Stomach (tissue), 9 donors: ENCODE data around the gene PRKD1. TPM values are rescaled to one million over a fixed set of nuclear protein-coding genes. Genes with fewer than 3 reads are reported as not detected.
"Not testable (repeated sequence)": the region's sequence is repeated elsewhere in the genome, so short reads cannot be mapped to it uniquely, and the experiment has no call there.

Experiments
- DNase-seq, 2 donors: peaks; one replicate each; pipeline versions ENCODE4 v3.0.0 to v3.0.0-alpha.2; 2013 to 2019
- H3K27ac ChIP-seq, 5 donors: fragments of 200-600 bp in 4 of 5; sonication (generic) in 4 of 5; one replicate each; pipeline ENCODE4 v1.5.1; 2013 to 2019; ENCODE audit warnings: mild to moderate bottlenecking in 1 of 5, moderate library complexity in 1 of 5
- H3K27me3 ChIP-seq, 3 donors: fragments of 200-600 bp; sonication (generic); one replicate each; pipeline ENCODE4 v1.5.1; 2017 to 2019; ENCODE audit warnings: mixed run types in 1 of 3
- H3K36me3 ChIP-seq, 4 donors: fragments of 200-600 bp; sonication (generic); 1 replicate in 3 of 4; 2 replicates in 1 of 4; pipeline ENCODE4 v1.5.1; 2016 to 2019
- H3K4me1 ChIP-seq, 4 donors: fragments of 200-600 bp; sonication (generic); one replicate each; pipeline ENCODE4 v1.5.1; 2016 to 2019
- H3K4me3 ChIP-seq, 4 donors: fragments of 200-600 bp; sonication (generic) in 3 of 4; one replicate each; pipeline ENCODE4 v1.5.1; 2016 to 2019; ENCODE audit warnings: mild to moderate bottlenecking in 1 of 4
- H3K9me3 ChIP-seq, 4 donors: fragments of 200-600 bp; sonication (generic); one replicate each; pipeline ENCODE4 v1.5.1; 2016 to 2019
- CTCF ChIP-seq, 7 experiments: fragments of 450-650 bp in 4 of 7; fragments of 200-600 bp in 3 of 7; sonication (generic) in 3 of 7; IDR thresholded peaks; one replicate each; pipeline ENCODE4 v1.5.1; 2016 to 2019; ENCODE audit warnings: antibody characterized with exemption in 7 of 7, control low read depth in 2 of 7, mild to moderate bottlenecking in 1 of 7
- EP300 ChIP-seq: sonication (generic); formaldehyde crosslinking; IDR thresholded peaks from one replicate; pipeline ENCODE4 v1.6.1; 2017; ENCODE audit warnings: antibody characterized with exemption
- POLR2A ChIP-seq, 4 donors: fragments of 450-650 bp; IDR thresholded peaks; one replicate each; pipeline ENCODE4 v1.6.1; 2016; ENCODE audit warnings: antibody characterized with exemption in 4 of 4, control low read depth in 2 of 4, mild to moderate bottlenecking in 1 of 4, moderate library complexity in 1 of 4
- POLR2AphosphoS5 ChIP-seq, 3 donors: sonication (generic); formaldehyde crosslinking; IDR thresholded peaks; one replicate each; pipeline ENCODE4 v1.6.1; 2016; ENCODE audit warnings: antibody characterized with exemption in 3 of 3
- WGBS, 5 donors: extraction: QIAGEN DNeasy Blood & Tissue Kit in 3 of 5; methylation state at CpG; one replicate each; pipeline versions ENCODE4 v1.1.5 to v1.1.7; 2013 to 2018; 5-methylcytosine and 5-hydroxymethylcytosine counted together
- intact Hi-C: fragments of 100-400 bp; cut with DNase I; formaldehyde crosslinking; loops from one replicate; pipeline ENCODE4 v1.15.1; 2023; ENCODE audit warnings: low total_unique reads
- polyA plus RNA-seq, 3 donors: library from polyadenylated mRNA; stranded (reverse); fragments of 200-250 nt; gene quantifications; one replicate each; pipeline ENCODE4 v1.2.3, GENCODE V29; 2013
- total RNA-seq, 5 donors: library from RNA; depleted of rRNA; stranded (reverse); fragments of >200 nt; gene quantifications; one replicate each; pipeline versions ENCODE4 v1.1.0 to v1.2.3, GENCODE V29; 2014 to 2016
- donor health status: healthy with polysubstance abuse.
- donor health status: Bipolar disorder and iron deficiency.
- donor health status: healthy.

Gene PRKD1
- total and polyA plus RNA-seq, 8 donors = 1.6 to 26.6 (median 4.9) TPM

DNA sequence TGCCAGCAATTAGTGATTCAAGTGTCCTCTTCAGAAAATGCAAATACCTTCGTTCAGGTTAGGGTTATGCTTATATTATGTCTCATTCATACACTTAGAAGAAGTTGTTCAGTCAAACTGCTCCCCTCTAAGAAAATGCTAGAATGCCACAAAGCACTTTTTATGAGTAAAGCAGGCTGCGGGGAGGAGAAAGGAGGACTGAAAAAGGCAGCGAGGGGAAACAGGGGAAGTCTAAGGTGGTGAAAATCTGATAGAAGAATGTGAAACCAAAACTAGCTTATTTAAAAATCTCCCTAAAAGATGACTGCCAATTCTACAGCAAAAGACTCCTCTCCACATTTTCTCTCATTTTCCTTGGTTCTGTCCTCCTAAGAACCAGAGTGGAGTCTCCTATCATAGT lies 70.1 kb downstream of the PRKD1 start:
- Histone ChIP-seq H3K27ac (no peak overlapping the region), H3K4me3 (no peak overlapping the region), H3K4me1 (no peaks in the 10 kb centered on the region), H3K9me3 (peaks cover 0 to 15% (median 4%) of the 10 kb centered on the region in 4 donors), H3K27me3 (no peaks in the 10 kb centered on the region), H3K36me3 (no peaks in the 10 kb centered on the region)
- no peak for TF ChIP-seq POLR2A (IDR thresholded peaks at IDR 0.05)
- no peak for TF ChIP-seq POLR2AphosphoS5 (IDR thresholded peaks at IDR 0.05)
- no peak for TF ChIP-seq CTCF (IDR thresholded peaks at IDR 0.05)
- TF ChIP-seq EP300 = no peak
- intact Hi-C loops = no loop called here
- 58 to 91% (median 71%) methylated on average over 2 to 3 of the region's 3 CpGs for WGBS, 5 donors
- DNase-seq = no peak

- no peak for DNase-seq
- H3K27ac ChIP-seq = no peak overlapping the region
- H3K4me1 ChIP-seq = no peaks in the 10 kb centered on the region
- no peaks in the 10 kb centered on the region for H3K27me3 ChIP-seq
- no peak overlapping the region for H3K4me3 ChIP-seq
- WGBS, 5 donors = 82 to 93% (median 90%) methylated on average over 4 of the region's 4 CpGs
- no peaks in the 10 kb centered on the region for H3K36me3 ChIP-seq
- no peak for TF ChIP-seq CTCF (IDR thresholded peaks at IDR 0.05)
- no peak for TF ChIP-seq POLR2A (IDR thresholded peaks at IDR 0.05)
- TF ChIP-seq POLR2AphosphoS5 (IDR thresholded peaks at IDR 0.05) = no peak
- no peak for TF ChIP-seq EP300
- H3K9me3 ChIP-seq = peaks cover 0 to 15% (median 4%) of the 10 kb centered on the region in 4 donors
- intact Hi-C loops = no loop called here
These were observed 71.1 kb downstream of the PRKD1 start for GRCh38 chr14:29856516-29856915.

GRCh38 chr14:29853691-29854090 lies 74.0 kb downstream of the PRKD1 start:
- DNase-seq, H3K4me1 ChIP-seq, intact Hi-C loops, H3K27me3 ChIP-seq, H3K27ac ChIP-seq, H3K36me3 ChIP-seq, H3K4me3 ChIP-seq: not testable (repeated sequence)
- 94 to 98% (median 96%) methylated on average over 2 of the region's 2 CpGs for WGBS, 5 donors
- peaks cover 0 to 15% (median 4%) of the 10 kb centered on the region in 4 donors for H3K9me3 ChIP-seq

GRCh38 chr14:29853272-29853671 lies 74.4 kb downstream of the PRKD1 start:
- H3K27me3 ChIP-seq = no peaks in the 10 kb centered on the region
- no peak for DNase-seq
- H3K4me1 ChIP-seq = no peaks in the 10 kb centered on the region
- H3K27ac ChIP-seq = no peak overlapping the region
- H3K9me3 ChIP-seq = peaks cover 0 to 15% (median 4%) of the 10 kb centered on the region in 4 donors
- no peak overlapping the region for H3K4me3 ChIP-seq
- 37 to 56% (median 48%) methylated on average over 2 of the region's 2 CpGs for WGBS, 5 donors
- intact Hi-C loops = no loop called here
- no peaks in the 10 kb centered on the region for H3K36me3 ChIP-seq
- no peak for TF ChIP-seq CTCF (IDR thresholded peaks at IDR 0.05)
- TF ChIP-seq POLR2A (IDR thresholded peaks at IDR 0.05) = no peak
- TF ChIP-seq EP300 = no peak
- no peak for TF ChIP-seq POLR2AphosphoS5 (IDR thresholded peaks at IDR 0.05)

- Histone ChIP-seq H3K4me1 (peaks cover 0 to 7% (median 0%) of the 10 kb centered on the region in 4 donors), H3K9me3 (peaks cover 0 to 15% (median 4%) of the 10 kb centered on the region in 4 donors), H3K36me3 (no peaks in the 10 kb centered on the region), H3K27me3 (no peaks in the 10 kb centered on the region), H3K27ac (no peak overlapping the region), H3K4me3 (no peak overlapping the region)
- 44 to 73% (median 59%) methylated on average over 3 of the region's 3 CpGs for WGBS, 5 donors
- DNase-seq = no peak
- TF ChIP-seq CTCF (IDR thresholded peaks at IDR 0.05) (no peak), EP300 (no peak), POLR2A (IDR thresholded peaks at IDR 0.05) (no peak), POLR2AphosphoS5 (IDR thresholded peaks at IDR 0.05) (no peak)
- intact Hi-C loops = no loop called here
These were observed 76.2 kb downstream of the PRKD1 start for GRCh38 chr14:29851397-29851796.
